Measurements from ENCODE around the gene PROCR. TPM values are rescaled to one million over a fixed set of nuclear protein-coding genes. Genes with fewer than 3 reads are reported as not detected.

Gene PROCR
- total and polyA plus RNA-seq, 9 of the 15 experiments (the other 6 are each of a cell fraction or from before 2014, with no cell fraction given) = 1.6 to 7.1 (median 4.0) TPM

- TF ChIP-seq EP300 (IDR thresholded peaks at IDR 0.05; ENCODE audit: low read length) (peak; percentile 41; the same call in 1 of the 2 replicates), ZBTB7A (IDR thresholded peaks at IDR 0.05; ENCODE audit: borderline replicate concordance, control insufficient read depth, low read depth, low read length) (peak; percentile 54; the same call in 1 of the 2 replicates), MNT (conservative IDR thresholded peaks at IDR 0.05) (peak; percentile 34 to 68; a peak in 1 of 4 replicates), SMARCE1 (IDR thresholded peaks at IDR 0.05) (peak; percentile 69; the same call in 1 of the 2 replicates), PML (IDR thresholded peaks at IDR 0.05; ENCODE audit: low read length) (0 out of 2 replicates have a peak, but pooled peaks have one; percentile 14)
Measured at GRCh38 chr20:35147575-35148071, 24.2 kb upstream of the PROCR start (continued).

- no peak overlapping the region for H3K4me3 ChIP-seq
- peaks cover 9% of the 10 kb centered on the region for H3K79me2 ChIP-seq (ENCODE audit: control insufficient read depth, insufficient read depth, low read length)
- no peaks in the 10 kb centered on the region for H3K36me3 ChIP-seq (ENCODE audit: control insufficient read depth, insufficient read depth, low read length)
- intact Hi-C loops (cut with micrococcal nuclease) = no loop called here
- no peak for DNase-seq (ENCODE audit: extremely low read depth in 1 of 4, low spot score in 3 of 4)
- no peaks in the 10 kb centered on the region for H3K9me1 ChIP-seq (ENCODE audit: control insufficient read depth, insufficient read depth, low read length)
- no peaks in the 10 kb centered on the region for H4K20me1 ChIP-seq (replicated peaks; ENCODE audit: control insufficient read depth, insufficient read depth, low read length)
- no TSS peak for BruUV-seq (replicated peaks)
- H3K9ac ChIP-seq (ENCODE audit: insufficient read depth in 1 of 2, low read depth in 2 of 2, low read length in 2 of 2) = no peak overlapping the region
- TF ChIP-seq SREBF1 (IDR thresholded peaks at IDR 0.05; ENCODE audit: borderline replicate concordance, low read depth, low read length) (no peak), SMARCB1 (IDR thresholded peaks at IDR 0.05; ENCODE audit: insufficient read length, low read depth) (no peak), PML (IDR thresholded peaks at IDR 0.05; ENCODE audit: low read length) (no peak), POLR3G (IDR thresholded peaks at IDR 0.05; ENCODE audit: extremely low read depth, insufficient read length, insufficient replicate concordance) (no peak), BRF1 (IDR thresholded peaks at IDR 0.05; ENCODE audit: borderline replicate concordance, extremely low read depth, insufficient read length) (no peak), KLF1 (tag; IDR thresholded peaks at IDR 0.05) (no peak), CBX1 (IDR thresholded peaks at IDR 0.05; ENCODE audit: low read depth) (no peak), ZNF436 (CRISPR knock-in tag; IDR thresholded peaks at IDR 0.05) (no peak), TGIF2 (CRISPR knock-in tag; IDR thresholded peaks at IDR 0.05) (no peak), TAF7 (tag; IDR thresholded peaks at IDR 0.05) (no peak), U2AF1 (optimal IDR thresholded peaks at IDR 0.05; ENCODE audit: low read depth, low read length) (no peak), HMBOX1 (IDR thresholded peaks at IDR 0.05) (no peak)
- in situ Hi-C loops (cut with MboI) = no loop called here
- H3K27me3 ChIP-seq (ENCODE audit: control insufficient read depth in 2 of 2, insufficient read depth in 2 of 2, low read length in 2 of 2) = no peaks in the 10 kb centered on the region
- ChIA-PET CTCF (ENCODE audit: low intra/inter-chr PET ratio) (no interaction called here), POLR2A (no interaction called here)
- WGBS (ENCODE audit: insufficient coverage, low coverage, missing lambda C conversion rate) = 50% methylated on average over 6 of the region's 6 CpGs
- H3K4me2 ChIP-seq (ENCODE audit: insufficient read depth, low read length) = no peak overlapping the region
- H3K27ac ChIP-seq (ENCODE audit: extremely low read depth, low read depth, low read length) = no peak overlapping the region
- H3K4me1 ChIP-seq (replicated peaks in 1 of 2; ENCODE audit: control insufficient read depth in 2 of 2, insufficient read depth in 2 of 2, low read length in 2 of 2) = peaks cover 9 to 15% of the 10 kb centered on the region in 2 experiments; a peak in 3 of 5 replicates
- ATAC-seq = no peak
- FAIRE-seq = no peak
- no peak overlapping the region for H2AFZ ChIP-seq (ENCODE audit: low read depth, low read length)
- no peaks in the 10 kb centered on the region for H3K9me3 ChIP-seq (replicated peaks; ENCODE audit: control insufficient read depth, insufficient read depth, low read depth, low read length)
Measured at GRCh38 chr20:35150846-35151579, 20.9 kb upstream of the PROCR start.
